CD4-positive, alpha-beta T cell (primary cell): ENCODE data around the gene CHL1. TPM values are rescaled to one million over a fixed set of nuclear protein-coding genes. Genes with fewer than 3 reads are reported as not detected.

Experiments
- ATAC-seq: fragments of 200-7000 bp; cut with Tn5 transposase; one replicate; pipeline ENCODE4 v1.10.0; 2022; ENCODE audit warnings: mild to moderate bottlenecking; ENCODE audit not compliant: poor library complexity
- CTCF ChIA-PET: fragments of 350-600 bp; sonication (Branson Sonifier 250); formaldehyde crosslinking; loops from one replicate; lab custom pipeline; 2021; ENCODE audit warnings: antibody characterized with exemption, inconsistent platforms; lab: Charles Lee
- POLR2A ChIA-PET: fragments of 350-600 bp; sonication (Branson Sonifier 250); formaldehyde crosslinking; loops from one replicate; lab custom pipeline; 2021; ENCODE audit warnings: antibody characterized with exemption, inconsistent platforms; lab: Charles Lee
- DNase-seq, 14 experiments: peaks; one replicate each; pipeline ENCODE4 v3.0.0-alpha.2; 2013 to 2020; ENCODE audit warnings: mixed read lengths in 2 of 14
- H3K27ac ChIP-seq, 2 donors: one replicate each; pipeline versions ENCODE4 v1.5.1 to v1.7.0; 2013; ENCODE audit warnings: low read length in 2 of 2, low read depth in 1 of 2, mild to moderate bottlenecking in 1 of 2
- H3K27me3 ChIP-seq, 2 experiments: 1 replicate in 1 of 2; 2 replicates in 1 of 2; pipeline versions ENCODE4 v1.6.1 to v1.7.0; 2013; ENCODE audit warnings: low read length in 2 of 2, control low read depth in 1 of 2, mild to moderate bottlenecking in 1 of 2, moderate library complexity in 1 of 2; ENCODE audit not compliant: insufficient read depth in 2 of 2, control insufficient read depth in 1 of 2
- H3K36me3 ChIP-seq: one replicate; pipeline ENCODE4 v1.6.1; 2013; ENCODE audit warnings: low read length, control low read depth; ENCODE audit not compliant: insufficient read depth
- H3K4me1 ChIP-seq: one replicate; pipeline ENCODE4 v1.6.1; 2013; ENCODE audit warnings: low read length, control low read depth; ENCODE audit not compliant: insufficient read depth
- H3K4me3 ChIP-seq: one replicate; pipeline ENCODE4 v1.5.1; 2013; ENCODE audit warnings: mild to moderate bottlenecking, low read length, moderate library complexity
- H3K9me3 ChIP-seq, 2 experiments: 1 replicate in 1 of 2; 2 replicates in 1 of 2; pipeline versions ENCODE4 v1.6.1 to v1.7.0; 2013; ENCODE audit warnings: low read length in 2 of 2, mild to moderate bottlenecking in 2 of 2, control low read depth in 1 of 2, moderate library complexity in 1 of 2; ENCODE audit not compliant: control insufficient read depth in 1 of 2, insufficient read depth in 1 of 2
- H3K27ac Mint-ChIP-seq: one replicate; pipeline ENCODE4 v1.8.0; 2020; ENCODE audit warnings: mixed read lengths
- H3K27me3 Mint-ChIP-seq: one replicate; pipeline ENCODE4 v1.8.0; 2021; ENCODE audit warnings: mixed read lengths
- H3K36me3 Mint-ChIP-seq: one replicate; pipeline ENCODE4 v1.8.0; 2021; ENCODE audit warnings: low read depth, mixed read lengths
- H3K4me1 Mint-ChIP-seq: one replicate; pipeline ENCODE4 v1.8.0; 2021; ENCODE audit warnings: low read depth, mixed read lengths
- H3K4me3 Mint-ChIP-seq: one replicate; pipeline ENCODE4 v1.8.0; 2020; ENCODE audit warnings: mild to moderate bottlenecking, mixed read lengths
- H3K9me3 Mint-ChIP-seq: one replicate; pipeline ENCODE4 v1.8.0; 2020; ENCODE audit warnings: mixed read lengths
- intact Hi-C, 2 experiments: fragments of 100-400 bp; cut with DNase I in 1 of 2; cut with micrococcal nuclease in 1 of 2; formaldehyde crosslinking; loops; one replicate each; pipeline versions ENCODE4 v1.15.1 to v1.9.0; 2023 to 2025; cut with DNase I, micrococcal nuclease
- total RNA-seq, 174 experiments: library from RNA in 2 of 174; stranded (reverse) in 2 of 174; gene quantifications; one replicate each; pipeline ENCODE4 v1.2.3 and lab custom pipeline; 2021 to 2026
- TF ChIP-seq, protein P1 (sequence below): fragments of 200-600 bp; IDR thresholded peaks from one replicate; pipeline ENCODE4 v1.8.0; 2022; ENCODE audit warnings: antibody characterized with exemption, mild to moderate bottlenecking

Gene CHL1
- total RNA-seq, 2 experiments from 2014 or later, result not detected

DNA sequence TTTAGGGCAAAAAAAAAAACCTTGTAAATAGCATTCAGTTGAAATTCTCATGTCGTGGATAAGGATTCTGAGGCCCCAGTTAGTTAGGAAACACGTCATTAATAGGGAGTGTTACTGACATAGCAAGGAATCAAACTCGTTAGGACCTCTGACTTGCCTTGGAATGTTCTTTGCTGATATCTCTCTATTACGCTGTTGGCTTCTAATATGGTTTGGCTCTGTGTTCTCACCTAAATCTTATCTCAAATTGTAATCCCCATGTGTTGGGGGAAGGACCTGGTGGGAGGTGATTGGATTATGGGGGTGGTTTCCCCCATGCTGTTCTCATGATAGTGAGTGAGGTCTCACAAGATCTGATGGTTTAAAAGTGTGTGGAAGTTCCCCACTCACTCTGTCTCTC, 40.3 kb downstream of the CHL1 start:
- peaks cover 2% of the 10 kb centered on the region for H3K9me3 Mint-ChIP-seq
- H3K4me3 Mint-ChIP-seq, result no peak overlapping the region

DNA sequence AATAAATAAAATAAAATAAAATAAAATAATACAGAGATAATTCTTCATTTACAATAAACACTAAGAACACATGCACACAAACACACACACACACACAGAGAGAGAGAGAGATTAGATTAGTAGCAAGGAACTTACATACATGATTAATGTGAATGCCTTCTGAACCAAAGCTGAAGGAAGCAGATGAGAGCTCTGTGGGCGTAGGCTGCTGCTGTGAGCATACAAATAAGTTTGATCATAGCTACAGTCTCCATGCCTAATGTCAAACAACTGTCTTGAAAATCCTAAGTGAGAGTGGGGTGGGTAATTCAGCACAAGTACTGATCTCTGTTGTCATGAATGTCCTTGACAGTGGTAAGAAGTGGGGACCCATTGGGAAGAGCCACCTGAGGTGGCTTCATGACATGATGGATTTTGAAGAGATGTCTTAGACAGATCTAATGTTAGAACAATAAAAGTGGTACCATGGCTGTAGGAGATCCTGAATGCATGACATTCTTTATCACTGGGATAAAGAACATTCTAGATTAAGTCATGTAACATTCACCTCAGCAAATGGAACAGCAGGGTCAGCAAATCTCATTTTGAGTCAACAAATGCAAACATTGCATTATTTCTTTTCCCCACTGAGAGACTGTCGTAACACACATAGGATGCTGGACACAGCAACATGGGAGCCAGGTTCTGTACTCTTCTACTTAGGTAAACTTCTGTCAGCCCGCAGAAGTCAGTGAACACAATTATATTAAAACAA, 46.2 kb downstream of the CHL1 start:
- POLR2A ChIA-PET, result no interaction called here
- Histone ChIP-seq H3K27me3 (no peaks in the 10 kb centered on the region), H3K27ac (no peak overlapping the region), H3K4me1 (no peaks in the 10 kb centered on the region), H3K9me3 (peaks cover 0 to 3% of the 10 kb centered on the region in 2 experiments), H3K4me3 (no peak overlapping the region), H3K36me3 (no peaks in the 10 kb centered on the region)
- CTCF ChIA-PET, result no interaction called here
- ATAC-seq, result no peak
- Mint-ChIP-seq H3K9me3 (peaks cover 2% of the 10 kb centered on the region), H3K27ac (no peak overlapping the region), H3K27me3 (no peaks in the 10 kb centered on the region), H3K4me1 (no peaks in the 10 kb centered on the region), H3K36me3 (no peaks in the 10 kb centered on the region), H3K4me3 (no peak overlapping the region)
- no peak for DNase-seq
- intact Hi-C loops, result no loop called here
- TF ChIP-seq, protein P1, sequence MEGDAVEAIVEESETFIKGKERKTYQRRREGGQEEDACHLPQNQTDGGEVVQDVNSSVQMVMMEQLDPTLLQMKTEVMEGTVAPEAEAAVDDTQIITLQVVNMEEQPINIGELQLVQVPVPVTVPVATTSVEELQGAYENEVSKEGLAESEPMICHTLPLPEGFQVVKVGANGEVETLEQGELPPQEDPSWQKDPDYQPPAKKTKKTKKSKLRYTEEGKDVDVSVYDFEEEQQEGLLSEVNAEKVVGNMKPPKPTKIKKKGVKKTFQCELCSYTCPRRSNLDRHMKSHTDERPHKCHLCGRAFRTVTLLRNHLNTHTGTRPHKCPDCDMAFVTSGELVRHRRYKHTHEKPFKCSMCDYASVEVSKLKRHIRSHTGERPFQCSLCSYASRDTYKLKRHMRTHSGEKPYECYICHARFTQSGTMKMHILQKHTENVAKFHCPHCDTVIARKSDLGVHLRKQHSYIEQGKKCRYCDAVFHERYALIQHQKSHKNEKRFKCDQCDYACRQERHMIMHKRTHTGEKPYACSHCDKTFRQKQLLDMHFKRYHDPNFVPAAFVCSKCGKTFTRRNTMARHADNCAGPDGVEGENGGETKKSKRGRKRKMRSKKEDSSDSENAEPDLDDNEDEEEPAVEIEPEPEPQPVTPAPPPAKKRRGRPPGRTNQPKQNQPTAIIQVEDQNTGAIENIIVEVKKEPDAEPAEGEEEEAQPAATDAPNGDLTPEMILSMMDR, result no peak

More for the DNA sequence above, 40.3 kb downstream of the CHL1 start:
- Histone ChIP-seq H3K27ac (no peak overlapping the region), H3K27me3 (no peaks in the 10 kb centered on the region), H3K4me3 (no peak overlapping the region), H3K36me3 (no peaks in the 10 kb centered on the region), H3K9me3 (no peaks in the 10 kb centered on the region), H3K4me1 (no peaks in the 10 kb centered on the region)
- CTCF ChIA-PET, result no interaction called here
- TF ChIP-seq, protein P1, result no peak
- Mint-ChIP-seq H3K36me3 (no peaks in the 10 kb centered on the region), H3K4me1 (no peaks in the 10 kb centered on the region), H3K27ac (no peak overlapping the region), H3K27me3 (no peaks in the 10 kb centered on the region)
- intact Hi-C loops, result no loop called here
- no peak for DNase-seq
- POLR2A ChIA-PET, result no interaction called here
- ATAC-seq, result no peak

DNA sequence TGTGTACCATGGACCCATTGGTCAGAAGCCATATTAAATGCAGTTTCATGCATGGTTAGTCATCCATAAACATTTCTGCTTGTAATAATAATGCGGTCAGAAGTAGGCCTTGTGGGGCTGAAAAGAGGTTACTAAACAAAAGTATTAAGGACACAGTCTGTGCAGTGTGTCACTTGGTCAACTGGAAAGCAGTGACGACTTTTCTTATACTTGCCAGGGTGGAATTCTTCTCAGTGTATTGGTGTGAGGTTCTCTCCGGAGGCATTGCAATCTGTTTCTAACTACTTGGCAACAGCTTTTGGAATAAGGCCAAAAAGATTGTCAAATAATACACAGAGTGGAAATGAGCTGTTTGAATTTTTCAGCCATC, 46.8 kb downstream of the CHL1 start:
- Histone ChIP-seq H3K27ac (no peak overlapping the region), H3K4me1 (no peaks in the 10 kb centered on the region), H3K36me3 (no peaks in the 10 kb centered on the region), H3K4me3 (no peak overlapping the region), H3K9me3 (peaks cover 0 to 3% of the 10 kb centered on the region in 2 experiments), H3K27me3 (no peaks in the 10 kb centered on the region)
- no peak for ATAC-seq
- no peak for DNase-seq
- no peak overlapping the region for H3K27ac Mint-ChIP-seq
- intact Hi-C loops, result no loop called here
- CTCF ChIA-PET, result no interaction called here
- no peaks in the 10 kb centered on the region for H3K4me1 Mint-ChIP-seq
- H3K9me3 Mint-ChIP-seq, result peaks cover 2% of the 10 kb centered on the region
- H3K27me3 Mint-ChIP-seq, result no peaks in the 10 kb centered on the region
- no peaks in the 10 kb centered on the region for H3K36me3 Mint-ChIP-seq
- no peak overlapping the region for H3K4me3 Mint-ChIP-seq
- POLR2A ChIA-PET, result no interaction called here
- TF ChIP-seq, protein P1, result no peak
